H1 (cell line): ENCODE measurements around the gene DNAJC28. TPM values are rescaled to one million over a fixed set of nuclear protein-coding genes. Genes with fewer than 3 reads are reported as not detected.

Experiments used
- CTCF ChIA-PET: fragments of 300-600 bp; sonication (Branson Sonifier 250); formaldehyde crosslinking; loops from one replicate; lab custom pipeline; 2021; ENCODE audit not compliant: partially characterized antibody; lab: Charles Lee
- POLR2A ChIA-PET: fragments of 300-600 bp; sonication (Branson Sonifier 250); formaldehyde crosslinking; loops from one replicate; lab custom pipeline; 2021; ENCODE audit warnings: inconsistent platforms; ENCODE audit not compliant: partially characterized antibody; lab: Charles Lee
- DNase-seq, 2 experiments: peaks; one replicate each; pipeline versions ENCODE4 v3.0.0 to v3.0.0-alpha.2; 2010 to 2022; ENCODE audit warnings: low spot score in 2 of 2, low read depth in 1 of 2, mixed read lengths in 1 of 2
- FAIRE-seq: peaks from 2 replicates; lab custom pipeline; 2011; peaks lifted over from hg19 to GRCh38; lab: Jason Lieb, UNC
- H2AFZ ChIP-seq: 2 replicates; pipeline ENCODE4 v1.8.1; 2012; ENCODE audit warnings: low read length, inconsistent platforms
- H2AK5ac ChIP-seq: 2 replicates; pipeline ENCODE4 v1.6.1; 2013; ENCODE audit warnings: low read depth, low read length
- H2BK120ac ChIP-seq: replicated peaks from 2 replicates; pipeline ENCODE3; 2013; ENCODE audit warnings: low read depth, low read length, inconsistent platforms
- H2BK12ac ChIP-seq: 2 replicates; pipeline ENCODE4 v1.6.1; 2013; ENCODE audit warnings: low read depth, low read length
- H2BK15ac ChIP-seq: 2 replicates; pipeline ENCODE4 v1.6.1; 2013; ENCODE audit warnings: low read length
- H2BK20ac ChIP-seq: 2 replicates; pipeline ENCODE4 v1.6.1; 2013; ENCODE audit warnings: low read length
- H2BK5ac ChIP-seq: 2 replicates; pipeline ENCODE4 v1.6.1; 2013; ENCODE audit warnings: low read depth, low read length
- H3K14ac ChIP-seq: 2 replicates; pipeline ENCODE4 v1.6.1; 2013; ENCODE audit warnings: inconsistent platforms; ENCODE audit not compliant: insufficient read length
- H3K18ac ChIP-seq: 2 replicates; pipeline ENCODE4 v1.6.1; 2013; ENCODE audit warnings: low read length; ENCODE audit errors: extremely low read depth
- H3K23ac ChIP-seq: 2 replicates; pipeline ENCODE4 v1.6.1; 2013; ENCODE audit warnings: inconsistent platforms; ENCODE audit not compliant: insufficient read length
- H3K23me2 ChIP-seq: 2 replicates; pipeline ENCODE4 v1.6.1; 2013; ENCODE audit warnings: low read depth, low read length
- H3K27ac ChIP-seq: 2 replicates; pipeline ENCODE4 v1.6.1; 2011; ENCODE audit warnings: low read depth, low read length, inconsistent platforms
- H3K27me3 ChIP-seq, 4 experiments: replicated peaks in 1 of 4; 1 replicate in 1 of 4; 2 replicates in 3 of 4; pipeline versions ENCODE4 v1.6.1 to v1.8.1; 2011 to 2013; ENCODE audit warnings: low read length in 3 of 4, mild to moderate bottlenecking in 3 of 4, inconsistent platforms in 2 of 4, mixed read lengths in 2 of 4, moderate library complexity in 1 of 4; ENCODE audit not compliant: control insufficient read depth in 3 of 4, insufficient read depth in 3 of 4; ENCODE audit errors: extremely low read depth in 1 of 4
- H3K36me3 ChIP-seq, 4 experiments: 2 replicates each; pipeline versions ENCODE4 v1.6.1 to v1.8.1; 2011 to 2013; ENCODE audit warnings: mild to moderate bottlenecking in 4 of 4, low read length in 3 of 4, moderate library complexity in 2 of 4, control low read depth in 1 of 4, inconsistent platforms in 1 of 4; ENCODE audit not compliant: insufficient read depth in 4 of 4, control insufficient read depth in 2 of 4
- H3K4ac ChIP-seq: replicated peaks from 2 replicates; pipeline ENCODE3; 2013; ENCODE audit warnings: low read length, low read depth, mixed read lengths, inconsistent platforms; ENCODE audit not compliant: insufficient read length
- H3K4me1 ChIP-seq, 4 experiments: replicated peaks in 1 of 4; 1 replicate in 1 of 4; 2 replicates in 3 of 4; pipeline versions ENCODE4 v1.6.1 to v1.8.1; 2011 to 2013; ENCODE audit warnings: low read length in 3 of 4, inconsistent platforms in 2 of 4, mixed read lengths in 1 of 4; ENCODE audit not compliant: insufficient read depth in 4 of 4, control insufficient read depth in 3 of 4
- H3K4me2 ChIP-seq, 2 experiments: 2 replicates each; pipeline versions ENCODE4 v1.6.1 to v1.8.1; 2011 to 2013; ENCODE audit warnings: low read depth in 2 of 2, low read length in 2 of 2, control low read depth in 1 of 2, inconsistent platforms in 1 of 2, mild to moderate bottlenecking in 1 of 2; ENCODE audit not compliant: insufficient read depth in 1 of 2
- H3K4me3 ChIP-seq, 4 experiments: fragments of 200-600, 300-600 bp in 1 of 4; sonication (generic), shearing (Covaris generic), sonication (Bioruptor Twin) in 1 of 4; 2 replicates each; pipeline versions ENCODE4 v1.5.1 to v1.8.1; 2011 to 2016; ENCODE audit warnings: low read length in 4 of 4, low read depth in 3 of 4, control low read depth in 2 of 4, inconsistent platforms in 2 of 4, mild to moderate bottlenecking in 2 of 4, mixed read lengths in 1 of 4, moderate library complexity in 1 of 4; ENCODE audit not compliant: insufficient read depth in 2 of 4; ENCODE audit errors: extremely low read depth in 1 of 4
- H3K56ac ChIP-seq: replicated peaks from 2 replicates; pipeline ENCODE3; 2013; ENCODE audit warnings: low read depth, mild to moderate bottlenecking, mixed read lengths, low read length, inconsistent platforms; ENCODE audit not compliant: insufficient read length
- H3K79me1 ChIP-seq: 2 replicates; pipeline ENCODE4 v1.6.1; 2013; ENCODE audit warnings: low read depth, low read length, control low read depth
- H3K79me2 ChIP-seq, 2 experiments: 2 replicates each; pipeline versions ENCODE4 v1.6.1 to v1.8.1; 2012 to 2013; ENCODE audit warnings: low read length in 2 of 2, mild to moderate bottlenecking in 2 of 2, inconsistent platforms in 1 of 2; ENCODE audit not compliant: insufficient read depth in 2 of 2, control insufficient read depth in 1 of 2
- H3K9ac ChIP-seq, 4 experiments: replicated peaks in 1 of 4; 1 replicate in 1 of 4; 2 replicates in 3 of 4; pipeline versions ENCODE4 v1.6.1 to v1.8.1; 2011 to 2013; ENCODE audit warnings: low read depth in 3 of 4, low read length in 3 of 4, control low read depth in 2 of 4, mild to moderate bottlenecking in 2 of 4, moderate library complexity in 2 of 4, inconsistent platforms in 1 of 4; ENCODE audit errors: extremely low read depth in 1 of 4
- H3K9me3 ChIP-seq, 2 experiments: 2 replicates each; pipeline versions ENCODE4 v1.6.1 to v1.8.1; 2012 to 2013; ENCODE audit warnings: mild to moderate bottlenecking in 2 of 2, moderate library complexity in 2 of 2, control low read depth in 1 of 2, inconsistent platforms in 1 of 2, low read depth in 1 of 2, low read length in 1 of 2, mixed read lengths in 1 of 2; ENCODE audit not compliant: insufficient read depth in 2 of 2
- H4K20me1 ChIP-seq, 2 experiments: replicated peaks in 1 of 2; 2 replicates each; pipeline versions ENCODE3 to v1.8.1; 2011 to 2013; ENCODE audit warnings: inconsistent platforms in 2 of 2, low read length in 2 of 2, mild to moderate bottlenecking in 1 of 2; ENCODE audit not compliant: insufficient read depth in 2 of 2, control insufficient read depth in 1 of 2
- H4K5ac ChIP-seq: 2 replicates; pipeline ENCODE4 v1.6.1; 2013; ENCODE audit warnings: low read length, low read depth, mixed read lengths, inconsistent platforms; ENCODE audit not compliant: insufficient read length
- H4K8ac ChIP-seq: 2 replicates; pipeline ENCODE4 v1.8.0; 2013; ENCODE audit warnings: mild to moderate bottlenecking, moderate library complexity, low read length, inconsistent platforms; ENCODE audit not compliant: insufficient read depth; ENCODE audit errors: extremely low read depth
- H4K91ac ChIP-seq: replicated peaks from 2 replicates; pipeline ENCODE3; 2013; ENCODE audit warnings: low read length, mixed read lengths, inconsistent platforms; ENCODE audit not compliant: insufficient read length
- CREB1 ChIP-seq: IDR thresholded peaks from 2 replicates; pipeline ENCODE4 v1.6.1; 2012; ENCODE audit warnings: inconsistent platforms
- CTCF ChIP-seq, 3 experiments: IDR thresholded peaks; 1 replicate in 2 of 3; 2 replicates in 1 of 3; pipeline versions ENCODE4 v1.5.1 to v1.6.1; 2011; ENCODE audit warnings: low read length in 3 of 3, mild to moderate bottlenecking in 3 of 3, inconsistent platforms in 2 of 3, low read depth in 1 of 3, moderate library complexity in 1 of 3; ENCODE audit not compliant: insufficient read depth in 1 of 3; ENCODE audit errors: control extremely low read depth in 1 of 3
- FOSL1 ChIP-seq: IDR thresholded peaks from 2 replicates; pipeline ENCODE4 v1.6.1; 2011; ENCODE audit warnings: mild to moderate bottlenecking, low read depth, low read length, moderate library complexity; ENCODE audit not compliant: insufficient read depth
- POLR2A ChIP-seq, 2 experiments: IDR thresholded peaks; 1 replicate in 1 of 2; 2 replicates in 1 of 2; pipeline ENCODE4 v1.6.1; 2011; ENCODE audit warnings: low read depth in 2 of 2, low read length in 2 of 2, mild to moderate bottlenecking in 2 of 2; ENCODE audit errors: control extremely low read depth in 1 of 2
- RNF2 ChIP-seq: fragments of 200-900, 300-1000 bp; sonication (generic); IDR thresholded peaks from 2 replicates; pipeline ENCODE4 v1.7.1; 2016; ENCODE audit warnings: borderline replicate concordance, low read depth, mild to moderate bottlenecking, antibody characterized with exemption, low read length; ENCODE audit not compliant: poor library complexity, severe bottlenecking; ENCODE audit errors: missing control alignments
- SIN3A ChIP-seq, 2 experiments: IDR thresholded peaks in 1 of 2; conservative IDR thresholded peaks in 1 of 2; 2 replicates each; pipeline ENCODE4 v1.6.1; 2011 to 2012; ENCODE audit warnings: low read length in 2 of 2, improper control_type of control experiment in 1 of 2, low read depth in 1 of 2, mild to moderate bottlenecking in 1 of 2
- SP1 ChIP-seq: IDR thresholded peaks from 2 replicates; pipeline ENCODE4 v1.6.1; 2011; ENCODE audit warnings: low read depth, low read length
- TAF1 ChIP-seq: IDR thresholded peaks from 2 replicates; pipeline ENCODE4 v1.6.1; 2011; ENCODE audit warnings: mild to moderate bottlenecking, low read depth, low read length
- TCF12 ChIP-seq: IDR thresholded peaks from 2 replicates; pipeline ENCODE4 v1.6.1; 2011; ENCODE audit warnings: low read depth, mild to moderate bottlenecking, low read length
- WGBS, 2 experiments: shearing (Covaris generic) in 1 of 2; methylation state at CpG; one replicate each; pipeline versions ENCODE4 v1.1.6 to v1.1.7; 2013 to 2015; ENCODE audit warnings: low lambda C conversion rate in 2 of 2, mixed read lengths in 2 of 2, inconsistent platforms in 1 of 2, low coverage in 1 of 2, missing lambda C conversion rate in 1 of 2; ENCODE audit not compliant: insufficient replicate concordance in 2 of 2, insufficient coverage in 1 of 2, insufficient read length in 1 of 2; ENCODE audit errors: extremely low coverage in 1 of 2, missing lambda C conversion rate in 1 of 2; 5-methylcytosine and 5-hydroxymethylcytosine counted together
- polyA plus RNA-seq, 7 experiments: library from polyadenylated mRNA; depleted of rRNA in 3 of 7; stranded (reverse) in 5 of 7; unstranded in 2 of 7; fragments of >200 nt in 5 of 7; fragments of 200-250 nt in 2 of 7; gene quantifications; 1 replicate in 5 of 7; 2 replicates in 1 of 7; 4 replicates in 1 of 7; pipeline versions ENCODE4 v1.2.1 to v1.2.3, GENCODE V29; 2011 to 2013; ENCODE audit warnings: missing spikeins in 2 of 7, mixed read lengths in 2 of 7
- total RNA-seq: library from RNA; stranded (reverse); fragmentation: NEBNext Ultra II Directional; extraction: Animal tissue kit (Norgen Biotek cat#: 25700); gene quantifications from 2 replicates; pipeline ENCODE4 v1.2.1, GENCODE V29; 2021
- TF ChIP-seq, protein P1 (sequence below): IDR thresholded peaks from 2 replicates; pipeline ENCODE4 v1.6.1; 2011; ENCODE audit warnings: low read length, improper control_type of control experiment

DNAJC28 gene
- total and polyA plus RNA-seq, 2 of the 8 experiments (the other 6 are each of a cell fraction or from before 2014, with no cell fraction given) = 0.97 to 4.3 TPM

DNA sequence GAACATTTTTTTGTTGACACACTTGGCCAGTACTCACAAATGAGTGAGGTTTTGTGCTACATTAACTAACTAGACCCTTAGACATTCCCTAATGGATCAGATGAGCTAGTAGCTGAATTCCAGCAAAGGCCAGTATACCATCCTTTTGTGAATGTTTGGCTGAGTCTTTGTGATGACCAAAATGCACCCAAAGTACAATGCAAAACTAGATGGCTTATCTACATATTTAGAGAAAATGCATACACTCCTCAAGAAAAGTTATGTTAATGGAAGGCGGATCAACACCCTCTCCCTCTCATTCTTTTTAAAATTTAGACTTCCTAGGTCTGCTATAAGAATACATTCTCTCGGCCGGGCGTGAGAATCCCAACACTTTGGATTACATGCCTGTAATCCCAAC, 20.1 kb upstream of the DNAJC28 start:
- no peaks in the 10 kb centered on the region for H3K79me2 ChIP-seq
- no peaks in the 10 kb centered on the region for H3K27me3 ChIP-seq
- H3K79me1 ChIP-seq = no peaks in the 10 kb centered on the region
- TF ChIP-seq, protein P1, sequence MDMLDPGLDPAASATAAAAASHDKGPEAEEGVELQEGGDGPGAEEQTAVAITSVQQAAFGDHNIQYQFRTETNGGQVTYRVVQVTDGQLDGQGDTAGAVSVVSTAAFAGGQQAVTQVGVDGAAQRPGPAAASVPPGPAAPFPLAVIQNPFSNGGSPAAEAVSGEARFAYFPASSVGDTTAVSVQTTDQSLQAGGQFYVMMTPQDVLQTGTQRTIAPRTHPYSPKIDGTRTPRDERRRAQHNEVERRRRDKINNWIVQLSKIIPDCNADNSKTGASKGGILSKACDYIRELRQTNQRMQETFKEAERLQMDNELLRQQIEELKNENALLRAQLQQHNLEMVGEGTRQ = no peak
- no peak for TF ChIP-seq FOSL1
- TF ChIP-seq POLR2A (IDR thresholded peaks at IDR 0.05; ENCODE audit: control extremely low read depth in 1 of 2, low read depth in 2 of 2, low read length in 2 of 2) = no peak
- TF ChIP-seq TCF12 = no peak
- TF ChIP-seq RNF2 = no peak
- TF ChIP-seq TAF1 = no peak
- TF ChIP-seq SIN3A (conservative IDR thresholded peaks at IDR 0.05 in 1 of 2, IDR thresholded peaks at IDR 0.05 in 1 of 2; ENCODE audit: low read depth in 1 of 2, low read length in 2 of 2) = no peak
- TF ChIP-seq CREB1 = no peak
- TF ChIP-seq CTCF (IDR thresholded peaks at IDR 0.05; ENCODE audit: control extremely low read depth in 1 of 3, insufficient read depth in 1 of 3, low read depth in 1 of 3, low read length in 3 of 3) = no peak
- no peak for TF ChIP-seq SP1

More for the DNA sequence above, 20.1 kb upstream of the DNAJC28 start:
- Histone ChIP-seq H2BK120ac (no peak overlapping the region), H3K27ac (no peak overlapping the region), H3K4me2 (no peak overlapping the region), H2AFZ (no peak overlapping the region), H2BK5ac (no peak overlapping the region), H3K23ac (no peak overlapping the region), H2BK20ac (no peak overlapping the region), H4K20me1 (peaks cover 0 to 5% of the 10 kb centered on the region in 2 experiments), H3K9ac (no peak overlapping the region), H3K9me3 (no peaks in the 10 kb centered on the region), H3K36me3 (peaks cover 10 to 96% (median 65%) of the 10 kb centered on the region in 4 experiments), H2BK15ac (no peak overlapping the region), H3K4ac (no peak overlapping the region), H3K14ac (no peak overlapping the region), H3K4me3 (no peak overlapping the region), H3K4me1 (no peaks in the 10 kb centered on the region), H2AK5ac (no peak overlapping the region), H3K18ac (no peak overlapping the region), H3K23me2 (no peaks in the 10 kb centered on the region), H2BK12ac (no peak overlapping the region), H4K8ac (no peak overlapping the region), H4K91ac (no peak overlapping the region), H4K5ac (no peak overlapping the region), H3K56ac (no peak overlapping the region)
- FAIRE-seq (no peak), DNase-seq (no peak)
- POLR2A ChIA-PET = interaction anchor here (1.2 to 4.9 kb wide), 3 partner anchors 13 to 56 kb away, joined by 3 to 23 read pairs (median 3); partner anchors contain the start of gene GART
- CTCF ChIA-PET = interaction anchor here (0.6 kb wide), 1 partner anchor 37 kb away, joined by 3 read pairs; no protein-coding TSS in a partner anchor
- WGBS, 2 experiments = 93% methylated on average over 4 of the region's 4 CpGs; no CpG with 5 or more reads in 1 of the 2 experiments
